ENCODE results near the gene FAM200C.

Gene FAM200C

DNA sequence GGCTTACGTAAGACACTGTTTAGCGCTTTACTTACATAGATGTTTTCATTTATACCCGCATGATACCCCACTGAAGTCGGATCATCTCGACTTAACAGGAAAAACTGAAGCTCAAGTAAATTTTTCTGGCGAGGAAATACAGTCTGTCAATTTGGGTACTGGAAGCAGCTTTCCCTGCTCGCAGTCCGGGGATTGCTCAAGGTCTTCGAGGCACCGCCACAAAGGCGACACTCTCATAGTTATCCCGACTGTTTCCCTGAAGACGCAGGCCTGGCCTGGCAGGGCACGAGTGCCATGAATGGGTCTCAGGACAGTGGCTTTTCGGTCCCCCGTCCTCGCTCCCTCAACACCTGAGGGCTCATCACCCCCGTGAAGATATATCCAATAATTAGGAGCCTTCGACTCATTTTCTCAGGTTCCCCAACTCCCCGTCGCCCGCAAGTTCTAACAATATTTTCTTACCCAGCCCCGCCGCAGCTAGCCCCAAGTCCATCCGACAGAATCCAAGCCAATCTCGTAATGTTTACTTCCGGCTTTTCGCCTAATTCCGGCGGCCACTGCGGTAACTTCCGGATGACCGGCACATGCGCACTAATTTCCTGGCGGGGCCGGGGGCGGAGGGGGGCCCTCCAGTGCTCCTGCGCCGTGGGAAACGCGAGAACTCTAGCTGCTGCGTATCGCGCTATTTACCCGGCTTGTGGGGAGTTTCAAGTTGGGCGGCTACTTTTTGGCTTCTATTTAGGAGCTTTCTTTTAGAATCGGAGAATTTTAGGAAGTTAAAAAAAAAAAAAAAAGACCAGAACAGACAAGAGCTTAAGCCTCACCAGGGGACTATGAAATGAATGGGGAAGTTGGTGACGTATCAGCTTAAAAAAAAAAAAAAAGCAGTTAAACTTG is 19.0 kb upstream of the FAM200C start, which contains the start of gene SLU7:
SLU7 (minus strand) TSS at position 521 of the 897 bp plus-strand sequence. CDS start 3,787 bp downstream, outside the sequence.
- peak; percentile 97 for DNase-seq

GRCh38 chr5:160398806-160399205 is 1.0 kb downstream of the FAM200C start:
- DNase-seq, result no peak

GRCh38 chr5:160397492-160397891 is 2.4 kb downstream of the FAM200C start:
- no peak for DNase-seq

DNA sequence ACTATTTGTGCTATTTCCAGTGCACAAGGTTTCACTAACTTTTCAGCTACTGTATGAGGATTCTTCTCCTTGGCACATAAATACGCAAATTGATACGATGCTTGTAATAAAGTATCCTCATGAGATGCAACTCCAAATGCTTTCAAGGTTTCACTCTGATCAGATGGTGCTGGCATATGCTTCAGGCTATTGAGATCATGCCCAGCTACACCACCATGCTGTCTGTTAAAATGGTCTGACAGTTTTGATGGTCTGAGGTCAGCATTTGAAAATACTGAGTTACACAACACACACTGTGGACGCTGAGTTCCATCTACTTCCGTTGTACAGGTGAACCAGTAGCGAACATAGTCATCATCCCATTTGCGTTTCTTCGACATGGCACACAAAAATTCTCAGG is 4.7 kb downstream of the FAM200C start:
- no peak for DNase-seq

GRCh38 chr5:160390787-160391696 is 8.8 kb downstream of the FAM200C start:
- peak; percentile 67 for DNase-seq

GRCh38 chr5:160387445-160387844 is 12.4 kb downstream of the FAM200C start:
- DNase-seq, result no peak

GRCh38 chr5:160385496-160385895 is 14.4 kb downstream of the FAM200C start:
- DNase-seq, result no peak

DNA sequence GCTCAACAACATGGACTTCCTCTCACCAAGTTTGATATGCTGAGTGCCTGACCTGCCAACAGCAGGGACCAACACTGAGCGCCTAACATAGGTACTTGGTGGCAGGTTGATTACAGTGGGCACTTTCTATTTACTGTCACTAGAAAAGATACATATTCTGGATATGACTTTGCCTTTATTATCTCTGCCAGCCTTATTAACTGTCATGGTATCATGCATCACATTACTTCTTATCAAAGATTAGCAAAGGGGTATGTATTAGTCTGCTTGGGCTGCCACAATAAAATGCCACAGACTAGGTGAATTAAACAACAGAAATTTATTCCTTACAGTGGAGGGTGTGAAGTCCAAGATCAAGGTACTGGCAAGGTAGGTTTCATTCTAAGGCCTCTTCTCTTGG is 15.2 kb downstream of the FAM200C start:
- no peak for DNase-seq

DNA sequence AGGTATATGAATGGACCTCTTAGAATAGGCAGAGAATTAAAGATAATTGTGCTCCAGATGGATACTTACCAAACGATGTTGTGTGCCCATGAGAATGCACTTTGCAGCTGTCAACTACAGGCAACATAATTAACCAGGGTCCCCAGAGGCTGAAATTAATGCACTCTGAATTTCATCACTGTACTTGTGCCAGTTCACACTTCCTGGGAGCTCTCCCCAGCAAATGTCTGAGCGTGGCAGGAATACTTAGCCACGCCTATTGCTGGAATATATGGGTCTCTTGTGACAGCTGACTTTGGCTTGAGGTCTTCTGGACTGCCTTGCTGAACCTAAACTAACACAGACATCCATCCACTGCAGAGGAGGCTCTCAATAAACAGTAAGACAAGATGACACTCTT is 17.5 kb downstream of the FAM200C start:
- no peak for DNase-seq

GRCh38 chr5:160380041-160380440 is 19.8 kb downstream of the FAM200C start:
- no peak for DNase-seq

DNA sequence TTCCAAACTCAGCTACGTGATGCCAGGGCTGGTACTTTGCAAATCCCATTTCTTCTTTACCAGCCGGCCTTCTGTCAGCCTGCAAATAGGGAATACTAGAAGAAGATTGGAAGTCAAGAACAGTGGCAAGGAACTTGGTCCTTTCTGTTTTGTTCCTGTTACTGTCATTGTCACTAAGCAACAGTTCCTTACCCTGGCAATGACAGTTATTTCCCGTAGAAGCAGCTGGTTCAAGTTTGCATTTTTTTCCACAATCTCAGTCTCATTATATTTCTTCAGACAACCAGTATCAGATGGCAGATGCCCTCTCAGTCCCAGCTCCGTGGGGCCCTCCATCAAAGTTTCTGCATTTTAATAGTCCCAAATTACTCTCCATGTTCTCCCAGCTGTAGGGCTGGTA is 20.3 kb downstream of the FAM200C start:
- no peak for DNase-seq

DNA sequence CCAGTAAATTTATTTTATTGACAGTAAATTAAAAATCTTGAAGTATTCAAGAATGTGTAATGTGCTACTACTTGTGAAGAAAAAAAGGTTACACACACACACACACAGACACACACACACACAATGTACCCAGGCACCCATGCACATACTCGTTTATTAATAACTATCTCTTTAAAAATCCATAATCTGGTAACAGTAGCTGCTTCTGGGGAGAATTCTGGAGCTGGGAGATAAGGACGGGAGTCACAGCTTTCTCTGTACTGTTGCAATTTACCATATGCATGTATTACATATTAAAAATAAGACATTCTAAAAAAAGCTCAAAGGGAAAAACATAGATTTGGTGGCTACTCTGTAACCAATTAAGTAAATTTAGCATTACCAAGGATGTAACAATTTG is 21.5 kb downstream of the FAM200C start:
- peak; percentile 76 for DNase-seq

GRCh38 chr5:160377651-160378050 is 22.2 kb downstream of the FAM200C start:
- no peak for DNase-seq

DNA sequence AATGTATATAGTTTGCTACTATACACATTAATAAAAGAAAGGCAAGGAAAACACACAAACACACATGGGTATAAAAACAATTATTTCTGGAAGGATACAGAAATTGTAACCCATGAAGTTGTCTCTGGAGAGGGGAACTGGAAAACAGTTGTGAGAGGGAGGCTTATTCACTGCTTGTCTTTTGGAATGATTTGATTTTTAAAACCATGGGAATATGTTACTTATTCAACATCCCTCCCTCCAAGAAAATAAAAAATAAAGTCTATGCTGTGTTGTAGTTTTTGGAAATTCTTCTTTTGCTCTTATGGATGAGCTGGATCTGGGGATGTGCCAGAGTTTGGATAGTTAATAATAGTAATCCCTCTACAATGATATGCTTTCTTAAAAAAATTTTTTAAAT is 23.4 kb downstream of the FAM200C start:
- no peak for DNase-seq

DNA sequence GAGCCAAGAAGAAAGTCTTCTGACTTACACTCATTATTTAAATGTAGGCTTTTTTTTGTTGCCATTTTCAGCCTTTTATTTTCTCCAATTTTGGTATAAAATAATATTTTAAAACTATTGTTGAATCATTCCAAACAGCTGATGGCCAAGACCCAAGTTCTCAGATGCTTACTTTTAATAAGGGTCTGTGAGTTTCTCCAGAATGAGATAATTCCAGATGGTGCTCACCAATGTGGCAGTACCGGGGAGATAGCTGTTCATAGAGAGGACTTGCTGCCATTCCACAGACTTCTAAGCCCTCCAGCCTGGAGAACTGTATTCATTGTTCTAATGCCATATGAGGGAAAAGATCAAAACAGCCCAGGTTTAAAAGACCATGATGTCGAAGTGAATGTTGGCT is 24.2 kb downstream of the FAM200C start:
- DNase-seq, result no peak

DNA sequence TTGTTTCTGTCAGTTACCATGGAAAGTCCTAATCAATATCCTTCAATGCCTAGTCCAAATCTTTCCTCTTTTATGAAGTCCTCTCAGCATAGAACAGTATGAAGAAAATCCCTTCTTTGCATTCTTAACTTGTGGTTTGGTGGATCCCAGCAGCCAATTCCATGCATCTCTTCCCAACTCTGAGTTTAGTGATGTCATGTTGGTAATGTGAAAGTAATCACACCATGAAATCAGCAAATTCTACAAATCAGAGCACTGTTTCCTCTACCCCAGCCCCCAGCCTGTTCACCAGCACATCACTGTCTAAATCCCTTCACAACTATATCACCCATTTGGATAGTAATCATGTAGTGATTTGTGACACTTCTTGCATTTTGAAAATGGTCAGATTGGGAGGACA is 24.7 kb downstream of the FAM200C start:
- no peak for DNase-seq

DNA sequence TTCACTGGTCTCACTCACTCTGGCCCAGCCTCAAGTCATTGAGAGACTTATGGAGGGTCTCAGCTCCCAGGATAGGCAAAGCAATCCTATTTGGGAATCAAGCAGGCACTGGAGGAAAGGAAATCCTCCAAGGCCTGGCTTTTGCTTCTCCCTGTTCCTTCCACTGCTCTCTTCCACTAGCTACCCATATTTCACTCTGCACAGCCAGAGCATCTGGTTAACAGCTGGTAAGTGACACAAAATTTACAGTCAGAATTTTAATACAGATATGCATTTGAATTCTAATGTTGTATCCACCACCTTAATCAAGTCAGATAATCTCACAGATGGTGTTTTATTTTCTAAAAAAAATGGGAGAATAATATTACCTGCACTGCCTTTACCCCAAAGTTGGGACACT is 28.6 kb downstream of the FAM200C start:
- no peak for DNase-seq

DNA sequence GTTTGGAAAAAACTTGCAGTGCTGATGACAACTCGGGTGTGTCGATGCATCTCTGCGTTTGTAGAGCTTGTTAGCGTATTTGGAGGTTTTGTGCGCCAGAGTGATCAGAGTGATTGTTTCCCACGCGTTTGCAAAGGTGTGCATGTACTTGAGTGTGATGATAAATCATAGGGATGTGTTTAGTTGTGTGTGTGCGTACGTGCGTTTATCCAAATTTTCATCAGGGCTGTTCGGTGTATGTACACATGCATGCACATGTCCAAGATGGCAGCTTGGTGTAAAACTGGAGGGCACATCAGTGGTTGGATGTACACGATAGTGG is 29.2 kb downstream of the FAM200C start:
- no peak for DNase-seq

DNA sequence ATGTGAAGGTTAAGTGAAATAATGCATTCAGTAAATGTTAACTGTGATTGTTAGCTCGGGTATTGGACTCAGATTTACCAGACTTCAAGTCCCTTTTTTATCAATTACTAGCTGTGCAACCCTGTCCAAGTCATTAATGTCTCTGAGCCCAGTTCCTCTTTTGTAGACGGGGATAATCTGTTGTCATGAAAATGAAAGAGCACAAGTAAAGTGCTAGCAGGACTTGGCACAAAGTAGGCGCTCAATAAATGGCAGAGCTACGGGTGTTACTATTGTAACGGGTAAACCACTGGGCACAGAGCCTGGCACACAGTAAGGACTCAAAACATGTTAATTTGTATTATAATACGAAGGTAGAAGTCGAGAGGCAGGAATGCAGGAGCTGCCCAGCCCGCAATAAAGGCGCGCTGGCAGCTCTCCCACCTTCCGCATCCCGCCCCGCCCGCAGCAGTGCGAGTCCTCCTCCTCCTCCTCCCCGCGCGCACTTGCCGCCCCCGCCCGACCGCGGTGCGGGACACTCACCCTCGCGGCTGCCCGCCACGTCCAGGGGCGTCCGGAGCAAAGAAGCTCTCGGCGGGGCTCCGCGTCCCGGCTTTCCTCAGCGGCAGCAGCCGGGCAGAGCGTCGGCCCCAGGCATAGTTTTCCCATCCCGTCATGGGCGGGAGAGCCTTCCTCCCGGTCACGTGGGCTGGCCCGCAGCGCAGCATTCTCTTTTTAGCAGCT is 29.7 kb downstream of the FAM200C start, which contains the start of gene C1QTNF2:
C1QTNF2 (minus strand) TSS at position 637 of the 723 bp plus-strand sequence. CDS start 15,615 bp downstream, outside the sequence.
- DNase-seq, result peak; percentile 28

DNA sequence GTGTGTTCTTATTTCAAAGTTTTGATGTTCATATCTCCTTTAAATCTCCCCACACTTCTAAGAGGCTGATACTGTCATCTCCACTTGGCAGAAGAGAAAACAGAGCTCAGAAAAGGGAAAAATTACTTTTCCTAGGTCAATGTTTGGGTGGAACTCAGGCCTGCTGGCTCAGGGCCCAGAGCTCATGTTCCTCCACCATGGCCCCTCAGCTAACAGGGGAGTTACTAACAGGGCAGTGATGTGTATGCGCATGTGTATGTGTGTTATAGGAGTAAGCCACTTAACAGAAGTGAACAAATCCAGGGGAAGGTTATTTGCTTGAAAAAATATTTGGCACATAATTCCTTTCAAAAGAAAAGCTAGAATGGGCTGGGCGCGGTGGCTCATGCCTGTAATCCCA is 32.0 kb downstream of the FAM200C start:
- DNase-seq, result no peak

DNA sequence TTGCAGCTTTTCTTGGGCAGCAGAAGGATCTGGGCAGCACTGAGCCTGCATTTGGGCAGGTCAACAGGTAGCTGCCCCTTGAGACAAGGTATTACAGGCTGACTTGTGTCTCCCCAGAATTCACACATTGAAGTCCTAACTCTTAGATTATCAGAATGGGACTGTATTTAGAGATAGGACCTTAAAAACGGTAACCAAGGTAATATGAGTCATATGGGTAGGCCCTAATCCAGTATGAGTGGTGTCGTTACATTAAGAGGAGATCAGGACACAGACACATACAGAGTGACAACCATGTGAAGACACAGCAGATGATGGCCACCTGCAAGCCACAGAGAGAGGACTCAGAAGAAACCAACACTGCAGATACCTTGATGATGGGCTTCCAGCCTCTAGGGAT is 32.6 kb downstream of the FAM200C start:
- peak; percentile 18 for DNase-seq

GRCh38 chr5:160366230-160366629 is 33.6 kb downstream of the FAM200C start:
- DNase-seq, result no peak
